IPS-NIHi7 (cell line): Measurements from ENCODE around the gene ANO7.

Experiments used
- DNase-seq: peaks from one replicate; pipeline ENCODE4 v3.0.0; 2012; ENCODE audit warnings: mixed read lengths; ENCODE audit errors: extremely low spot score

The ANO7 gene

GRCh38 chr2:241227594-241227993, 39.1 kb downstream of the ANO7 start:
- no peak for DNase-seq

- DNase-seq = no peak
Measured at GRCh38 chr2:241228081-241228859, 39.8 kb downstream of the ANO7 start.

GRCh38 chr2:241228860-241229516, 40.5 kb downstream of the ANO7 start:
- DNase-seq = no peak

GRCh38 chr2:241229563-241230401, 41.3 kb downstream of the ANO7 start:
- DNase-seq = no peak

GRCh38 chr2:241230435-241230834, 42.0 kb downstream of the ANO7 start:
- no peak for DNase-seq

- DNase-seq = no peak
Measured at GRCh38 chr2:241232736-241233575, 44.5 kb downstream of the ANO7 start.

- DNase-seq = no peak
Measured at GRCh38 chr2:241234066-241234790, 45.8 kb downstream of the ANO7 start.

- no peak for DNase-seq
Measured at GRCh38 chr2:241234962-241235740, 46.7 kb downstream of the ANO7 start.

GRCh38 chr2:241235859-241236593, 47.5 kb downstream of the ANO7 start:
- no peak for DNase-seq

GRCh38 chr2:241237047-241237446, 48.6 kb downstream of the ANO7 start:
- no peak for DNase-seq

- DNase-seq = no peak
Measured at GRCh38 chr2:241237949-241238371, 49.5 kb downstream of the ANO7 start.

GRCh38 chr2:241238693-241239198, 50.3 kb downstream of the ANO7 start:
- DNase-seq = no peak

- DNase-seq = no peak
Measured at GRCh38 chr2:241239552-241240202, 51.2 kb downstream of the ANO7 start.

- no peak for DNase-seq
Measured at GRCh38 chr2:241240320-241241004, 52.0 kb downstream of the ANO7 start.

- no peak for DNase-seq
Measured at GRCh38 chr2:241241669-241242068, 53.2 kb downstream of the ANO7 start.

GRCh38 chr2:241242306-241242705, 53.8 kb downstream of the ANO7 start:
- DNase-seq = no peak

GRCh38 chr2:241244368-241244767, 55.9 kb downstream of the ANO7 start:
- no peak for DNase-seq

GRCh38 chr2:241248289-241248688, 59.8 kb downstream of the ANO7 start:
- no peak for DNase-seq
